HEK293 (cell line): ENCODE measurements around the gene CACNA1H.

Source experiments
- KLF1 ChIP-seq: fragments of 450-650 bp; formaldehyde crosslinking; IDR thresholded peaks from 2 replicates; pipeline ENCODE4 v1.5.1; 2016; ENCODE audit warnings: missing biosample characterization, missing genetic modification characterization
- KLF16 ChIP-seq: fragments of 450-650 bp; formaldehyde crosslinking; IDR thresholded peaks from 2 replicates; pipeline ENCODE4 v1.5.1; 2017; ENCODE audit warnings: missing biosample characterization, missing genetic modification characterization
- MZF1 ChIP-seq: fragments of 450-650 bp; formaldehyde crosslinking; IDR thresholded peaks from 2 replicates; pipeline ENCODE4 v1.5.1; 2017; ENCODE audit warnings: missing biosample characterization, missing genetic modification characterization, borderline replicate concordance
- OSR2 ChIP-seq: fragments of 450-650 bp; formaldehyde crosslinking; IDR thresholded peaks from 2 replicates; pipeline ENCODE4 v1.5.1; 2016; ENCODE audit warnings: missing biosample characterization, missing genetic modification characterization
- SP2 ChIP-seq: fragments of 450-650 bp; formaldehyde crosslinking; IDR thresholded peaks from 2 replicates; pipeline ENCODE4 v1.5.1; 2016; ENCODE audit warnings: missing biosample characterization, missing genetic modification characterization
- TCF7L2 ChIP-seq: IDR thresholded peaks from 2 replicates; pipeline ENCODE4 v1.6.1; 2011; ENCODE audit warnings: low read depth, mild to moderate bottlenecking, inconsistent platforms, low read length, moderate library complexity, borderline replicate concordance
- ZBTB7A ChIP-seq: fragments of 450-650 bp; formaldehyde crosslinking; IDR thresholded peaks from 2 replicates; pipeline ENCODE4 v1.5.1; 2016; ENCODE audit warnings: low read depth, missing biosample characterization, missing genetic modification characterization
- ZFP37 ChIP-seq: fragments of 450-650 bp; formaldehyde crosslinking; IDR thresholded peaks from 2 replicates; pipeline ENCODE4 v1.5.1; 2016; ENCODE audit warnings: missing biosample characterization, missing genetic modification characterization
- ZIC2 ChIP-seq: fragments of 450-650 bp; formaldehyde crosslinking; IDR thresholded peaks from 2 replicates; pipeline ENCODE4 v1.5.1; 2016; ENCODE audit warnings: missing biosample characterization, missing genetic modification characterization
- ZNF155 ChIP-seq: fragments of 450-650 bp; formaldehyde crosslinking; IDR thresholded peaks from 2 replicates; pipeline ENCODE4 v1.5.1; 2016; ENCODE audit warnings: missing biosample characterization, missing genetic modification characterization
- ZNF16 ChIP-seq: fragments of 450-650 bp; formaldehyde crosslinking; IDR thresholded peaks from 2 replicates; pipeline ENCODE4 v1.5.1; 2016; ENCODE audit warnings: low read depth, missing biosample characterization, missing genetic modification characterization
- ZNF2 ChIP-seq: fragments of 450-650 bp; formaldehyde crosslinking; IDR thresholded peaks from 2 replicates; pipeline ENCODE4 v1.5.1; 2016; ENCODE audit warnings: missing biosample characterization, missing genetic modification characterization
- ZNF211 ChIP-seq: fragments of 450-650 bp; formaldehyde crosslinking; IDR thresholded peaks from 2 replicates; pipeline ENCODE4 v1.5.1; 2016; ENCODE audit warnings: low read depth, missing biosample characterization, missing genetic modification characterization
- ZNF302 ChIP-seq: fragments of 450-650 bp; formaldehyde crosslinking; IDR thresholded peaks from 2 replicates; pipeline ENCODE4 v1.5.1; 2016; ENCODE audit warnings: missing biosample characterization, missing genetic modification characterization, low read depth
- ZNF341 ChIP-seq: fragments of 450-650 bp; formaldehyde crosslinking; IDR thresholded peaks from 2 replicates; pipeline ENCODE4; 2016; ENCODE audit warnings: low read depth, missing biosample characterization, missing genetic modification characterization
- ZNF350 ChIP-seq: fragments of 450-650 bp; formaldehyde crosslinking; IDR thresholded peaks from 2 replicates; pipeline ENCODE4 v1.5.0; 2017; ENCODE audit warnings: missing biosample characterization, mild to moderate bottlenecking, missing genetic modification characterization
- ZNF354C ChIP-seq: fragments of 450-650 bp; formaldehyde crosslinking; IDR thresholded peaks from 2 replicates; pipeline ENCODE4 v1.5.1; 2016; ENCODE audit warnings: missing biosample characterization, missing genetic modification characterization, low read depth, borderline replicate concordance
- ZNF530 ChIP-seq: fragments of 450-650 bp; formaldehyde crosslinking; IDR thresholded peaks from 2 replicates; pipeline ENCODE4 v1.5.1; 2016; ENCODE audit warnings: low read depth, missing biosample characterization, missing genetic modification characterization
- ZNF548 ChIP-seq: fragments of 450-650 bp; formaldehyde crosslinking; IDR thresholded peaks from 2 replicates; pipeline ENCODE4 v1.5.1; 2016; ENCODE audit warnings: missing biosample characterization, missing genetic modification characterization
- ZNF610 ChIP-seq: fragments of 450-650 bp; formaldehyde crosslinking; IDR thresholded peaks from 2 replicates; pipeline ENCODE4 v1.5.1; 2016; ENCODE audit warnings: missing biosample characterization, missing genetic modification characterization, borderline replicate concordance
- ZNF654 ChIP-seq: fragments of 450-650 bp; formaldehyde crosslinking; IDR thresholded peaks from 2 replicates; pipeline ENCODE4 v1.5.1; 2016; ENCODE audit warnings: low read depth, missing biosample characterization, missing genetic modification characterization
- TF ChIP-seq, protein P1 (sequence below): fragments of 450-650 bp; formaldehyde crosslinking; IDR thresholded peaks from 2 replicates; pipeline ENCODE4 v1.5.1; 2016; ENCODE audit warnings: missing biosample characterization, missing genetic modification characterization
- TF ChIP-seq, protein P2 (sequence below): fragments of 450-650 bp; formaldehyde crosslinking; IDR thresholded peaks from 2 replicates; pipeline ENCODE4 v1.5.1; 2016; ENCODE audit warnings: missing biosample characterization, missing genetic modification characterization
- TF ChIP-seq, protein P3 (sequence below): fragments of 450-650 bp; formaldehyde crosslinking; IDR thresholded peaks from 2 replicates; pipeline ENCODE4 v1.5.1; 2016; ENCODE audit warnings: missing biosample characterization, missing genetic modification characterization
- TF ChIP-seq, protein P4 (sequence below): fragments of 450-650 bp; formaldehyde crosslinking; IDR thresholded peaks from 2 replicates; pipeline ENCODE4 v1.5.1; 2016; ENCODE audit warnings: missing biosample characterization, missing genetic modification characterization
- TF ChIP-seq, protein P5 (sequence below): fragments of 450-650 bp; formaldehyde crosslinking; conservative IDR thresholded peaks from 2 replicates; pipeline ENCODE4 v1.5.1; 2016; ENCODE audit warnings: low read depth, missing biosample characterization, missing genetic modification characterization
- TF ChIP-seq, protein P6 (sequence below): fragments of 450-650 bp; formaldehyde crosslinking; IDR thresholded peaks from 2 replicates; pipeline ENCODE4 v1.5.1; 2016; ENCODE audit warnings: missing biosample characterization, missing genetic modification characterization

CACNA1H gene

DNA sequence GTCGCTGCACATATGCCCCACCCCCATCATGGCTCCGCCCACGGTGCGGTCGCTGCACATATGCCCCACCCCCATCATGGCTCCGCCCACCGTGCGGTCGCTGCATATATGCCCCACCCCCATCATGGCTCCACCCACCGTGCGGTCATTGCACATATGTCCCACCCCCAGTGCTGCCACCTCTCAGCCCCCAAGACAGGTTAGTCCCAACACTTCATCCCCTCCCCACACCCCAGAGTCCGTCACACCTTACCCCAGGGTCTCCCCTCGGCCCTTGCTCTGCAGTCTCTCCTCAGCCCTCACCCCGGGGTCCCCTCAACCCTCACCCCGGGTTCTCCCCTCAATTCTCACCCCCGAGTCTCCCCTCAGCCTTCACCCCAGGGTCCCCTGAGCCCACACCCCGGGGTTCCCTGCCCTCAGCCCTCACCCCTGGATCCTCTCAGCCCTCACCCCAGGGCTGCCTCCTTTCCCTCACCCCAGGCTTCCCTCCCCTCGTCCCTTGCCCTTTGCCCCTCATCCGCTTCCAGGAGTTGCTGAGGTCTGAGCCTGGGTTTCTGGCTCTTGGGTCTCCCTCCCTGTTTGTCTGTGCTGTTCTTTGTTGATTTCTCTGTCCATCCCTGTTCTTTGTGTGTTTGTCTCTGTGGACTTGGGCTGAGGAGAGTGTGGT is 46.6 kb downstream of the CACNA1H start (continued):
- TF ChIP-seq TCF7L2: no peak
- no peak for TF ChIP-seq ZNF2 (tag by site-specific recombination)
- TF ChIP-seq, protein P1, sequence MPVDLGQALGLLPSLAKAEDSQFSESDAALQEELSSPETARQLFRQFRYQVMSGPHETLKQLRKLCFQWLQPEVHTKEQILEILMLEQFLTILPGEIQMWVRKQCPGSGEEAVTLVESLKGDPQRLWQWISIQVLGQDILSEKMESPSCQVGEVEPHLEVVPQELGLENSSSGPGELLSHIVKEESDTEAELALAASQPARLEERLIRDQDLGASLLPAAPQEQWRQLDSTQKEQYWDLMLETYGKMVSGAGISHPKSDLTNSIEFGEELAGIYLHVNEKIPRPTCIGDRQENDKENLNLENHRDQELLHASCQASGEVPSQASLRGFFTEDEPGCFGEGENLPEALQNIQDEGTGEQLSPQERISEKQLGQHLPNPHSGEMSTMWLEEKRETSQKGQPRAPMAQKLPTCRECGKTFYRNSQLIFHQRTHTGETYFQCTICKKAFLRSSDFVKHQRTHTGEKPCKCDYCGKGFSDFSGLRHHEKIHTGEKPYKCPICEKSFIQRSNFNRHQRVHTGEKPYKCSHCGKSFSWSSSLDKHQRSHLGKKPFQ (tag by site-specific recombination): no peak
- peak; percentile 73; the same call in 1 of the 2 replicates for TF ChIP-seq ZBTB7A (tag by site-specific recombination)
- TF ChIP-seq MZF1: no peak
- TF ChIP-seq ZNF548: no peak
- TF ChIP-seq, protein P2, sequence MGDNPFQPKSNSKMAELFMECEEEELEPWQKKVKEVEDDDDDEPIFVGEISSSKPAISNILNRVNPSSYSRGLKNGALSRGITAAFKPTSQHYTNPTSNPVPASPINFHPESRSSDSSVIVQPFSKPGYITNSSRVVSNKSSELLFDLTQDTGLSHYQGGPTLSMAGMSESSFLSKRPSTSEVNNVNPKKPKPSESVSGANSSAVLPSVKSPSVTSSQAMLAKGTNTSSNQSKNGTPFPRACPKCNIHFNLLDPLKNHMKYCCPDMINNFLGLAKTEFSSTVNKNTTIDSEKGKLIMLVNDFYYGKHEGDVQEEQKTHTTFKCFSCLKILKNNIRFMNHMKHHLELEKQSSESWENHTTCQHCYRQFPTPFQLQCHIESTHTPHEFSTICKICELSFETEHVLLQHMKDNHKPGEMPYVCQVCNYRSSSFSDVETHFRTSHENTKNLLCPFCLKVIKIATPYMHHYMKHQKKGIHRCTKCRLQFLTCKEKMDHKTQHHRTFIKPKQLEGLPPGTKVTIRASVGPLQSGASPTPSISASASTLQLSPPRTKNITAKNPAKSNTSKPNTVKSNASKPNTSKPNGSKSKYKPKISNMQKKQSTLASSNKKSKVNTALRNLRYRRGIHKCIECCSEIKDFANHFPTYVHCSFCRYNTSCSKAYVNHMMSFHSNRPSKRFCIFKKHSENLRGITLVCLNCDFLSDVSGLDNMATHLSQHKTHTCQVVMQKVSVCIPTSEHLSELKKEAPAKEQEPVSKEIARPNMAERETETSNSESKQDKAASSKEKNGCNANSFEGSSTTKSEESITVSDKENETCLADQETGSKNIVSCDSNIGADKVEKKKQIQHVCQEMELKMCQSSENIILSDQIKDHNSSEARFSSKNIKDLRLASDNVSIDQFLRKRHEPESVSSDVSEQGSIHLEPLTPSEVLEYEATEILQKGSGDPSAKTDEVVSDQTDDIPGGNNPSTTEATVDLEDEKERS (tag by site-specific recombination): no peak
- TF ChIP-seq, protein P3, sequence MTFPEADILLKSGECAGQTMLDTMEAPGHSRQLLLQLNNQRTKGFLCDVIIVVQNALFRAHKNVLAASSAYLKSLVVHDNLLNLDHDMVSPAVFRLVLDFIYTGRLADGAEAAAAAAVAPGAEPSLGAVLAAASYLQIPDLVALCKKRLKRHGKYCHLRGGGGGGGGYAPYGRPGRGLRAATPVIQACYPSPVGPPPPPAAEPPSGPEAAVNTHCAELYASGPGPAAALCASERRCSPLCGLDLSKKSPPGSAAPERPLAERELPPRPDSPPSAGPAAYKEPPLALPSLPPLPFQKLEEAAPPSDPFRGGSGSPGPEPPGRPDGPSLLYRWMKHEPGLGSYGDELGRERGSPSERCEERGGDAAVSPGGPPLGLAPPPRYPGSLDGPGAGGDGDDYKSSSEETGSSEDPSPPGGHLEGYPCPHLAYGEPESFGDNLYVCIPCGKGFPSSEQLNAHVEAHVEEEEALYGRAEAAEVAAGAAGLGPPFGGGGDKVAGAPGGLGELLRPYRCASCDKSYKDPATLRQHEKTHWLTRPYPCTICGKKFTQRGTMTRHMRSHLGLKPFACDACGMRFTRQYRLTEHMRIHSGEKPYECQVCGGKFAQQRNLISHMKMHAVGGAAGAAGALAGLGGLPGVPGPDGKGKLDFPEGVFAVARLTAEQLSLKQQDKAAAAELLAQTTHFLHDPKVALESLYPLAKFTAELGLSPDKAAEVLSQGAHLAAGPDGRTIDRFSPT (tag by site-specific recombination): no peak
- TF ChIP-seq, protein P4, sequence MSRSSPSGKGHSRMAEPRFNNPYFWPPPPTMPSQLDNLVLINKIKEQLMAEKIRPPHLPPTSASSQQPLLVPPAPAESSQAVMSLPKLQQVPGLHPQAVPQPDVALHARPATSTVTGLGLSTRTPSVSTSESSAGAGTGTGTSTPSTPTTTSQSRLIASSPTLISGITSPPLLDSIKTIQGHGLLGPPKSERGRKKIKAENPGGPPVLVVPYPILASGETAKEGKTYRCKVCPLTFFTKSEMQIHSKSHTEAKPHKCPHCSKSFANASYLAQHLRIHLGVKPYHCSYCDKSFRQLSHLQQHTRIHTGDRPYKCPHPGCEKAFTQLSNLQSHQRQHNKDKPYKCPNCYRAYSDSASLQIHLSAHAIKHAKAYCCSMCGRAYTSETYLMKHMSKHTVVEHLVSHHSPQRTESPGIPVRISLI (tag by site-specific recombination): no peak
- no peak for TF ChIP-seq ZNF530 (tag by site-specific recombination)
- TF ChIP-seq ZNF354C (tag by site-specific recombination): no peak
- TF ChIP-seq ZNF155 (tag by site-specific recombination): no peak
- no peak for TF ChIP-seq ZNF211 (tag by site-specific recombination)
- no peak for TF ChIP-seq ZNF654 (tag by site-specific recombination)
- TF ChIP-seq, protein P5, sequence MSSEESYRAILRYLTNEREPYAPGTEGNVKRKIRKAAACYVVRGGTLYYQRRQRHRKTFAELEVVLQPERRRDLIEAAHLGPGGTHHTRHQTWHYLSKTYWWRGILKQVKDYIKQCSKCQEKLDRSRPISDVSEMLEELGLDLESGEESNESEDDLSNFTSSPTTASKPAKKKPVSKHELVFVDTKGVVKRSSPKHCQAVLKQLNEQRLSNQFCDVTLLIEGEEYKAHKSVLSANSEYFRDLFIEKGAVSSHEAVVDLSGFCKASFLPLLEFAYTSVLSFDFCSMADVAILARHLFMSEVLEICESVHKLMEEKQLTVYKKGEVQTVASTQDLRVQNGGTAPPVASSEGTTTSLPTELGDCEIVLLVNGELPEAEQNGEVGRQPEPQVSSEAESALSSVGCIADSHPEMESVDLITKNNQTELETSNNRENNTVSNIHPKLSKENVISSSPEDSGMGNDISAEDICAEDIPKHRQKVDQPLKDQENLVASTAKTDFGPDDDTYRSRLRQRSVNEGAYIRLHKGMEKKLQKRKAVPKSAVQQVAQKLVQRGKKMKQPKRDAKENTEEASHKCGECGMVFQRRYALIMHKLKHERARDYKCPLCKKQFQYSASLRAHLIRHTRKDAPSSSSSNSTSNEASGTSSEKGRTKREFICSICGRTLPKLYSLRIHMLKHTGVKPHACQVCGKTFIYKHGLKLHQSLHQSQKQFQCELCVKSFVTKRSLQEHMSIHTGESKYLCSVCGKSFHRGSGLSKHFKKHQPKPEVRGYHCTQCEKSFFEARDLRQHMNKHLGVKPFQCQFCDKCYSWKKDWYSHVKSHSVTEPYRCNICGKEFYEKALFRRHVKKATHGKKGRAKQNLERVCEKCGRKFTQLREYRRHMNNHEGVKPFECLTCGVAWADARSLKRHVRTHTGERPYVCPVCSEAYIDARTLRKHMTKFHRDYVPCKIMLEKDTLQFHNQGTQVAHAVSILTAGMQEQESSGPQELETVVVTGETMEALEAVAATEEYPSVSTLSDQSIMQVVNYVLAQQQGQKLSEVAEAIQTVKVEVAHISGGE (tag by site-specific recombination): no peak
- no peak for TF ChIP-seq ZNF16
- no peak for TF ChIP-seq OSR2
- no peak for TF ChIP-seq KLF1 (tag by site-specific recombination)
- no peak for TF ChIP-seq ZFP37 (tag by site-specific recombination)
- peak; percentile 73 for TF ChIP-seq ZNF341 (tag by site-specific recombination)
- no peak for TF ChIP-seq ZNF302 (tag by site-specific recombination)
- no peak for TF ChIP-seq ZNF610 (tag by site-specific recombination)
- TF ChIP-seq KLF16 (tag by site-specific recombination): no peak
- TF ChIP-seq, protein P6, sequence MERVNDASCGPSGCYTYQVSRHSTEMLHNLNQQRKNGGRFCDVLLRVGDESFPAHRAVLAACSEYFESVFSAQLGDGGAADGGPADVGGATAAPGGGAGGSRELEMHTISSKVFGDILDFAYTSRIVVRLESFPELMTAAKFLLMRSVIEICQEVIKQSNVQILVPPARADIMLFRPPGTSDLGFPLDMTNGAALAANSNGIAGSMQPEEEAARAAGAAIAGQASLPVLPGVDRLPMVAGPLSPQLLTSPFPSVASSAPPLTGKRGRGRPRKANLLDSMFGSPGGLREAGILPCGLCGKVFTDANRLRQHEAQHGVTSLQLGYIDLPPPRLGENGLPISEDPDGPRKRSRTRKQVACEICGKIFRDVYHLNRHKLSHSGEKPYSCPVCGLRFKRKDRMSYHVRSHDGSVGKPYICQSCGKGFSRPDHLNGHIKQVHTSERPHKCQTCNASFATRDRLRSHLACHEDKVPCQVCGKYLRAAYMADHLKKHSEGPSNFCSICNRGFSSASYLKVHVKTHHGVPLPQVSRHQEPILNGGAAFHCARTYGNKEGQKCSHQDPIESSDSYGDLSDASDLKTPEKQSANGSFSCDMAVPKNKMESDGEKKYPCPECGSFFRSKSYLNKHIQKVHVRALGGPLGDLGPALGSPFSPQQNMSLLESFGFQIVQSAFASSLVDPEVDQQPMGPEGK (tag by site-specific recombination): peak; percentile 59; the same call in 1 of the 2 replicates
- no peak for TF ChIP-seq SP2 (tag by site-specific recombination)
- TF ChIP-seq ZNF350 (tag by site-specific recombination): no peak
- 0 out of 2 replicates have a peak, but pooled peaks have one; percentile 35 for TF ChIP-seq ZIC2 (tag by site-specific recombination)
